Neural crest cell (in vitro differentiated cells): ENCODE results near the gene PLA2G4A. TPM values are rescaled to one million over a fixed set of nuclear protein-coding genes. Genes with fewer than 3 reads are reported as not detected.

Experiments used
- DNase-seq: peaks from one replicate; pipeline ENCODE4 v3.0.0; 2021; ENCODE audit warnings: low read depth, mixed read lengths, low spot score
- H3K27ac Mint-ChIP-seq: one replicate; pipeline ENCODE4 v1.8.0; 2021; ENCODE audit warnings: mild to moderate bottlenecking, mixed read lengths; ENCODE audit not compliant: unreplicated experiment
- H3K27me3 Mint-ChIP-seq: 2 replicates; pipeline ENCODE4 v1.8.0; 2021; ENCODE audit warnings: low read depth, mild to moderate bottlenecking, mixed read lengths
- H3K36me3 Mint-ChIP-seq: 2 replicates; pipeline ENCODE4 v1.8.0; 2021; ENCODE audit warnings: low read depth, mild to moderate bottlenecking, mixed read lengths
- H3K4me1 Mint-ChIP-seq: 2 replicates; pipeline ENCODE4 v1.8.0; 2021; ENCODE audit warnings: mixed read lengths
- H3K4me3 Mint-ChIP-seq: one replicate; pipeline ENCODE4 v1.8.0; 2021; ENCODE audit warnings: mild to moderate bottlenecking, mixed read lengths
- H3K9me3 Mint-ChIP-seq: 2 replicates; pipeline ENCODE4 v1.8.0; 2021; ENCODE audit warnings: mixed read lengths
- CTCF ChIP-seq: fragments of 200-600 bp; sonication (generic); conservative IDR thresholded peaks from 2 replicates; pipeline ENCODE4 v1.5.0; 2021; ENCODE audit warnings: antibody characterized with exemption, mild to moderate bottlenecking
- total RNA-seq: library from RNA; stranded (reverse); gene quantifications from 2 replicates; pipeline ENCODE4 v1.2.1, GENCODE V29; 2021

The PLA2G4A gene
- total RNA-seq, 1 donor from 2014 or later: 4.5 TPM

DNA sequence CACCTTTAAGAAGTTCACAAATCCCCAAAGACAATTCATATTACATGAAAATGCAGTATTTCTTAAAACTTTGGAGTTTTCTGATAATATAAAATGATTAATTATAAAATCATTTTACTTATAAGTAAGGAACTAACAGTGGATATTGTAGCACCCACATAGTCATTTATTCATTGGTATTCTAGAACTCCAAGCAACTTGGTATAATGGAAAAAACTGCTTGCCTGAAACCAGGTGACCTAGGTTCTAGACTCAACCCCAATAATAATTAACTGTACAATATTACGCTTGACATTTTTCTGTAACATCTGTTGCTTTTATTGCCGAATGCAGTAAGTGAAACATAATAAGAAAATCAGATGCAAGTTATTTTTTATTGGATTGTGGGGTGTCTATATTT lies 2.4 kb downstream of the PLA2G4A start:
- H3K36me3 Mint-ChIP-seq: no peaks in the 10 kb centered on the region
- DNase-seq: no peak
- TF ChIP-seq CTCF: no peak
- no peak overlapping the region for H3K4me3 Mint-ChIP-seq
- peaks cover 8% of the 10 kb centered on the region for H3K27me3 Mint-ChIP-seq
- H3K27ac Mint-ChIP-seq: no peak overlapping the region
- H3K4me1 Mint-ChIP-seq: peaks cover 15% of the 10 kb centered on the region
- H3K9me3 Mint-ChIP-seq: no peaks in the 10 kb centered on the region

DNA sequence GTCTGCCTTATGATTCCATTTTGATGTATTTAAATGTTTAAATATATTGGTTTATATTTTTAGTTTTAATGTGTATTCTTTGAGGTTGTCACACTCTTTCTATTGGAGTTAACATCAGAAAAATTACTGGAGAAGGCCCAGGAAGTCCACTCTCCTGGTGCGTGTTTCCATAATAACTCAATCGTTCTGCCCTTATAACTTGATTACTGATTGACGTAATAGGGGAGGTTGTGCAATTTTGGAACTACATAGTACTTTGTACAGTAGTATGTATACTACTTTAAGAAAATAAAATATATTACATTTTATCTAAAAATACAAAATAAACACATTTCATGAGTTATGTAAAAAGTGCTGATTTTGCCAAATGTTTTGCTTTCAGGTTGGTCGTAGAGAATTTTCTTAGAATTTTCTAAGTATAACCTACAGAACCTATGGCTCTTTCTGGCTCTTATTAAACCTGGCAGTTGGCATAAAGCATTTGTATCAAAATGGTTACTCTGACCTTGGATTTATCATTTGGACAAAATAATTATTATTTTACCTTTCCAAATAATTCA lies 5.7 kb downstream of the PLA2G4A start:
- Mint-ChIP-seq H3K27me3 (peaks cover 2% of the 10 kb centered on the region), H3K9me3 (peaks cover 4% of the 10 kb centered on the region), H3K4me1 (peaks cover 4% of the 10 kb centered on the region), H3K4me3 (no peak overlapping the region), H3K36me3 (peaks cover 4% of the 10 kb centered on the region), H3K27ac (no peak overlapping the region)
- no peak for TF ChIP-seq CTCF
- DNase-seq: no peak

DNA sequence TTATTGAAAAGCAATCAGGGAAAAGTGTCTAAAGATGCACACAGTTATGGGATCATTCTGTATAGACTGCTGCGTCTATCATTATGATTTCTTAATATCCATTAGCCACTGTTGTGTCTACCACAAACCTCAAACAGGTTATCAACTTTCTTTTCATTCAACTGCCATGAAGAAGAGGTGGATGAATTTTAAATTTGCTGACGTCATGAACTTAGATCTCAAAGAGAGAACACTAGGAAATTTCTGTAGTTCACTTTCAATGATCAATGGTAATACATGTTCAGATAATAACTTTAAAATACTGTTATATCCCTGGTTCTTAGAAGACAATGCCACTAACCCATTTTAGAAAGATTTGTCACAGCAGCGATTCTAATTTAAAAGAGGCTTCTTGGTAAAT lies 6.7 kb downstream of the PLA2G4A start:
- Mint-ChIP-seq H3K4me3 (no peak overlapping the region), H3K27ac (no peak overlapping the region), H3K36me3 (peaks cover 4% of the 10 kb centered on the region), H3K27me3 (peaks cover 2% of the 10 kb centered on the region), H3K9me3 (peaks cover 4% of the 10 kb centered on the region), H3K4me1 (no peaks in the 10 kb centered on the region)
- no peak for TF ChIP-seq CTCF
- DNase-seq: no peak

DNA sequence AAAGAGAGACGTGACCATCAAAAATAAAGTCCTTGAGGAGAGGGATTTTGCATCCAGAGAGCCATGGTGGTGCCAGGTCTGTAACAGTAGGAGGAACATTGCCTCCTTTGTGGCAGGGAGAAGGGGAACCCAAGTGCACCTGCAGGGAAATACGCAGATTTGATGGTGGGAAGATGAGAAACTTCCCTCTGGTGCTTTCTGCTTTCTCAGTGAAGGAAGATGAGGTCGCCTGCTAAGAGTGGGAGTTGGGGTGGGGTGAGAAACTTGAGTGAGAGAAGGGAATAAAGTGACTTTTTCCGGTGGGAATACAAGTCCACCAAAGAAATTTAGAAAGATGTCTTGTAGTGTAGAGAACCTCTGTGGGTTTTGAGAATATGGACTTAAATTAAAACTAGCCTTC lies 9.1 kb downstream of the PLA2G4A start:
- no peak overlapping the region for H3K27ac Mint-ChIP-seq
- peaks cover 4% of the 10 kb centered on the region for H3K36me3 Mint-ChIP-seq
- H3K4me3 Mint-ChIP-seq: no peak overlapping the region
- TF ChIP-seq CTCF: no peak
- DNase-seq: no peak
- H3K9me3 Mint-ChIP-seq: peaks cover 4% of the 10 kb centered on the region
- peaks cover 10% of the 10 kb centered on the region for H3K4me1 Mint-ChIP-seq
- H3K27me3 Mint-ChIP-seq: no peaks in the 10 kb centered on the region

- peaks cover 4% of the 10 kb centered on the region for H3K9me3 Mint-ChIP-seq
- no peak overlapping the region for H3K27ac Mint-ChIP-seq
- TF ChIP-seq CTCF: no peak
- DNase-seq: no peak
- no peak overlapping the region for H3K4me3 Mint-ChIP-seq
- no peaks in the 10 kb centered on the region for H3K27me3 Mint-ChIP-seq
- peaks cover 17% of the 10 kb centered on the region for H3K4me1 Mint-ChIP-seq
- H3K36me3 Mint-ChIP-seq: peaks cover 4% of the 10 kb centered on the region
Measured at GRCh38 chr1:186838380-186839040, 9.8 kb downstream of the PLA2G4A start.
